AG04449 (cell line): ENCODE results near the gene PATJ.

Experiments
- CTCF ChIA-PET: fragments of 350-600 bp; formaldehyde crosslinking; extraction: SDS; loops from one replicate; lab custom pipeline; 2021; ENCODE audit warnings: antibody characterized with exemption; lab: Yijun Ruan, JAX
- POLR2A ChIA-PET: fragments of 400-600, 350-600 bp; formaldehyde crosslinking; extraction: SDS; loops from one replicate; lab custom pipeline; 2020; ENCODE audit warnings: antibody characterized with exemption, inconsistent platforms; lab: Yijun Ruan, JAX
- DNase-seq: peaks from one replicate; pipeline ENCODE4 v3.0.0-alpha.2; 2010; ENCODE audit warnings: low read depth, low spot score
- H3K4me3 ChIP-seq: 2 replicates; pipeline ENCODE4 v1.5.1; 2011; ENCODE audit warnings: low read depth, mild to moderate bottlenecking, control low read depth, low read length
- TF ChIP-seq, protein P1 (sequence below): IDR thresholded peaks from one replicate; pipeline ENCODE4 v1.5.1; 2011; ENCODE audit warnings: mild to moderate bottlenecking, moderate library complexity, low read length, control low read depth, inconsistent platforms; ENCODE audit not compliant: insufficient read depth; ENCODE audit errors: missing control alignments

Gene PATJ

GRCh38 chr1:61742620-61743430 is 545 bp downstream of the PATJ start:
- ChIA-PET CTCF (no interaction called here), POLR2A (no interaction called here)
- DNase-seq: no peak

GRCh38 chr1:61743431-61743705 is 1.1 kb downstream of the PATJ start:
- ChIA-PET POLR2A (no interaction called here), CTCF (interaction anchor here (1.3 kb wide), 1 partner anchor 110 kb away, joined by 7 read pairs; no protein-coding TSS in a partner anchor)
- TF ChIP-seq, protein P1, sequence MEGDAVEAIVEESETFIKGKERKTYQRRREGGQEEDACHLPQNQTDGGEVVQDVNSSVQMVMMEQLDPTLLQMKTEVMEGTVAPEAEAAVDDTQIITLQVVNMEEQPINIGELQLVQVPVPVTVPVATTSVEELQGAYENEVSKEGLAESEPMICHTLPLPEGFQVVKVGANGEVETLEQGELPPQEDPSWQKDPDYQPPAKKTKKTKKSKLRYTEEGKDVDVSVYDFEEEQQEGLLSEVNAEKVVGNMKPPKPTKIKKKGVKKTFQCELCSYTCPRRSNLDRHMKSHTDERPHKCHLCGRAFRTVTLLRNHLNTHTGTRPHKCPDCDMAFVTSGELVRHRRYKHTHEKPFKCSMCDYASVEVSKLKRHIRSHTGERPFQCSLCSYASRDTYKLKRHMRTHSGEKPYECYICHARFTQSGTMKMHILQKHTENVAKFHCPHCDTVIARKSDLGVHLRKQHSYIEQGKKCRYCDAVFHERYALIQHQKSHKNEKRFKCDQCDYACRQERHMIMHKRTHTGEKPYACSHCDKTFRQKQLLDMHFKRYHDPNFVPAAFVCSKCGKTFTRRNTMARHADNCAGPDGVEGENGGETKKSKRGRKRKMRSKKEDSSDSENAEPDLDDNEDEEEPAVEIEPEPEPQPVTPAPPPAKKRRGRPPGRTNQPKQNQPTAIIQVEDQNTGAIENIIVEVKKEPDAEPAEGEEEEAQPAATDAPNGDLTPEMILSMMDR: no peak
- no peak for DNase-seq
- peak overlapping the region; percentile 71 for H3K4me3 ChIP-seq

More at GRCh38 chr1:61742620-61743430, 545 bp downstream of the PATJ start:
- H3K4me3 ChIP-seq: peak overlapping the region; percentile 71
- TF ChIP-seq, protein P1: no peak

DNA sequence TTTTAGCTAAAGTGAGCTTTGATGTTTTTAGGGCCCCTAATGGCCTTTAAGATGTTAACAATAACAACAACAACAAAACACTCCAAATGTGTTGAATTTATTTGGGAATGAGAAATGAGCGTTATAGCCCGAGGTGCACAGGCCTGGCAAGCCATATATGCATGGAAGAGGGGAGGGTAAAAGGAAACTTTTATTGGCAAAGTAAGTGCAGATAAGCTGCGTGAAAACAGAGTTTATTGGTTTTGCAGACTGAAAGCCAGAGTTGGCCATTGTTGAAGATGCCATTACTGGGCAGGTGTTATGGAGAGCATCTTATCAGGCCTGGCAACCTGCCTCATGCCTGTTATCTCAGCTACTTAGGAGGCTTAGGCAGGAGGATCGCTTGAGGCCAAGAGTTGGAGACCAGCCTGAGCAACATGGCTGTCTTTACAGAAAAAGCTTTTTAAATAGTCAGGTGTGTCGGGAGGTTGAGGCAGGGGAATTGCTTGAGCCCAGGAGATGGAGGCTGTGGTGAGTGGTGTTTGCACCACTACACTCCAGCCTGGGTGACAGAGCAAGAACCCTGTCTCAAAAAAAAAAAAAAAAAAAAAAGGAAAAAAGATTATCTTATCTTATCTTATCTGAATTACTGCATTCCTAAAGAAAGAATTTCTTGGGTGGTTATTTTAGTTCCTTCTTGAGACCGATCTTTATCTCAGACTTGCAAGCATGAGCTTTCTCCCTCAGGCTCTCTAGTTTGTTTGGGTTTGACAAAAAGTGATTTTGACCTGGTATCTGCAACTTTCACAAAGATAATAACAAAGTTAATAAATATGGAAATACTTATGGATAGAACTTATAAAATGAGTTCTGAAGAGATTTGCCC is 1.7 kb downstream of the PATJ start:
- POLR2A ChIA-PET: no interaction called here
- H3K4me3 ChIP-seq: no peak overlapping the region
- CTCF ChIA-PET: interaction anchor here (1.3 kb wide), 1 partner anchor 109 kb away, joined by 7 read pairs; no protein-coding TSS in a partner anchor
- no peak for DNase-seq
- TF ChIP-seq, protein P1: no peak

DNA sequence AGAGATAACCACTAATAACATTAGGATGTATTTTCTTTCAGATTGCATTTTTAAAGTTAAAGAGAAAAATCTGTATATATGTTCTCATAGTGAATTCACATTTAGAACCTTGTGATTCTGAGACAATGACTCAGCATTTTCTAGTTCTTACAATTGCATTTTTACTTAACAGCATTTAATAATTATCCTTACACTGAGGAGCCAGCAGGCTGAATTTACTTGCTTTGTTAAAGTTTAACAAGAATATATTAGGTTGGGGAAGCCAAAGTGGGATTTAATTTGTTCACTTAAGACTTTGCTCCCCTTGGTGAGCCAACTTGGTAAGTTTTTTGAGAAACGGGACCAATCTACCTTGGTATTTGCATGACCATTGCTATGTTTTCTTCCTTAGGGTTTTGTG is 4.5 kb downstream of the PATJ start:
- no peak for DNase-seq
- CTCF ChIA-PET: no interaction called here
- POLR2A ChIA-PET: no interaction called here
- H3K4me3 ChIP-seq: no peak overlapping the region
- TF ChIP-seq, protein P1: no peak

DNA sequence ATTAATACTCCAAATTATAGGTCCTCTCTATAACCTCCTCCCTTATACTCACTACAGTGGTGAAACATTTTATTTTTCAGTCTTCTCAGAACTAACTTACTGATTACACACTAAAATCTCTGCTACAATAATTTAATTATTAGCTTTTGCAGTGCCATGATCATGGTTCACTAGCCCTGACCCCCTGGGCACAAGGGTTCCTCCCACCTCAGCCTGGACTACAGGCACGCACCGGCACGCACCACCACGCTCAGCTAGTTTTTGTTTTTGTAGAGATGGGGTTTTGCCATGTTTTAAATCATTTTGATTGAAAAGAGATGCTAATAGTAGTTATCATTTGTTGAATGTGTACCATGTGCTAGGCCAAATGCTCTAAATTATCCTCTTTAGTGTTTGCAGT is 6.3 kb downstream of the PATJ start:
- CTCF ChIA-PET: no interaction called here
- POLR2A ChIA-PET: no interaction called here
- TF ChIP-seq, protein P1: no peak
- no peak for DNase-seq
- no peak overlapping the region for H3K4me3 ChIP-seq

GRCh38 chr1:61749574-61749973 is 7.3 kb downstream of the PATJ start:
- POLR2A ChIA-PET: no interaction called here
- DNase-seq: no peak
- CTCF ChIA-PET: interaction anchor here (1.2 kb wide), 1 partner anchor 68 kb away, joined by 3 read pairs; no protein-coding TSS in a partner anchor
- TF ChIP-seq, protein P1: no peak
- H3K4me3 ChIP-seq: no peak overlapping the region
